ENCODE results near the gene RALB.

Gene RALB

DNA sequence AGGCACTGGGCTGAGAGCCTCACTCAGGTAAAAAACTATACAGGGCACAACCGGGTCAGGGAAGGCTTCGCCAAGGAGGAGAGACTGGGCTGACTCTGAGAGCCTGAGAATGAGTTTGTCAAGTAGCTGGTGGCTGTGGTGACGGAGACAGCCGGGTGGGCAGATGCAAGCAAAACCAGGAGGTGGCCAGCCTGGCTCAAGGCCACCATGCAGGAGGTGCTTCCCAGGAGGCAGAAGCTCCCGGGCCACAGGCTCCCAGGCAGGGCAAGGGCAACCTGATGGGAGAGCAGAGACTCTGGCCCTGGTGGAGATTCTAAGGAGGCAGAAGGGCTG lies 90.4 kb downstream of the RALB start:
- DNase-seq (ENCODE audit: low spot score): no peak

GRCh38 chr2:120343433-120344105 lies 90.9 kb downstream of the RALB start:
- DNase-seq (ENCODE audit: low spot score): peak; percentile 88

Data from AG08395 (cell line).